T47D (cell line): ENCODE measurements around the gene SPATA31E1.

Source experiments
- DNase-seq, 2 experiments: peaks; one replicate each; pipeline versions ENCODE4 v3.0.0 to v3.0.0-alpha.2; 2011 to 2012; ENCODE audit warnings: low read depth in 1 of 2, low spot score in 1 of 2
- JUND ChIP-seq: IDR thresholded peaks from 2 replicates; pipeline ENCODE4 v1.6.1; 2012; ENCODE audit warnings: low read depth
- in situ Hi-C: cut with HindIII; loops from 2 replicates; pipeline ENCODE4 v1.10.0; 2016; ENCODE audit warnings: low sequenced_read_pairs, low pct_unique_long_range_greater_than_20kb

Gene SPATA31E1

GRCh38 chr9:87854580-87854955 is 28.1 kb upstream of the SPATA31E1 start:
- TF ChIP-seq JUND, result no peak
- DNase-seq, result no peak
- in situ Hi-C loops, result no loop called here

- TF ChIP-seq JUND, result no peak
- no peak for DNase-seq
- in situ Hi-C loops, result no loop called here
These were observed 27.6 kb upstream of the SPATA31E1 start for GRCh38 chr9:87855061-87855460.

- in situ Hi-C loops, result no loop called here
- no peak for TF ChIP-seq JUND
These were observed 25.3 kb upstream of the SPATA31E1 start for GRCh38 chr9:87857141-87857947.

GRCh38 chr9:87857948-87858335 is 24.7 kb upstream of the SPATA31E1 start:
- DNase-seq, result no peak
- in situ Hi-C loops, result no loop called here
- no peak for TF ChIP-seq JUND

More at GRCh38 chr9:87857141-87857947, 25.3 kb upstream of the SPATA31E1 start:
- no peak for DNase-seq

- DNase-seq, result no peak
- in situ Hi-C loops, result no loop called here
- TF ChIP-seq JUND, result no peak
These were observed 23.5 kb upstream of the SPATA31E1 start for GRCh38 chr9:87859137-87859536.

GRCh38 chr9:87859786-87860185 is 22.9 kb upstream of the SPATA31E1 start:
- in situ Hi-C loops, result no loop called here
- no peak for TF ChIP-seq JUND
- no peak for DNase-seq

GRCh38 chr9:87861332-87861731 is 21.3 kb upstream of the SPATA31E1 start:
- in situ Hi-C loops, result no loop called here
- no peak for TF ChIP-seq JUND

GRCh38 chr9:87862536-87863268 is 20.0 kb upstream of the SPATA31E1 start:
- DNase-seq, result no peak
- no peak for TF ChIP-seq JUND
- in situ Hi-C loops, result no loop called here

More at GRCh38 chr9:87861332-87861731, 21.3 kb upstream of the SPATA31E1 start:
- no peak for DNase-seq

- no peak for DNase-seq
- in situ Hi-C loops, result no loop called here
- no peak for TF ChIP-seq JUND
These were observed 18.7 kb upstream of the SPATA31E1 start for GRCh38 chr9:87863882-87864465.

GRCh38 chr9:87864915-87865314 is 17.8 kb upstream of the SPATA31E1 start:
- no peak for DNase-seq
- no peak for TF ChIP-seq JUND
- in situ Hi-C loops, result no loop called here

GRCh38 chr9:87865626-87866025 is 17.1 kb upstream of the SPATA31E1 start:
- no peak for DNase-seq
- no peak for TF ChIP-seq JUND
- in situ Hi-C loops, result no loop called here

GRCh38 chr9:87867391-87867790 is 15.3 kb upstream of the SPATA31E1 start:
- DNase-seq, result no peak
- no peak for TF ChIP-seq JUND
- in situ Hi-C loops, result no loop called here

- no peak for TF ChIP-seq JUND
- in situ Hi-C loops, result no loop called here
- no peak for DNase-seq
These were observed 14.5 kb upstream of the SPATA31E1 start for GRCh38 chr9:87868175-87868574.
